Ovary (tissue), 9 donors: ENCODE data around the gene METAP2. TPM values are rescaled to one million over a fixed set of nuclear protein-coding genes. Genes with fewer than 3 reads are reported as not detected.

ENCODE experiments used
- DNase-seq, 5 donors: peaks; one replicate each; pipeline ENCODE4 v3.0.0-alpha.2; 2019 to 2020
- H3K27ac ChIP-seq, 2 donors: fragments of 200-600 bp; one replicate each; pipeline versions ENCODE4 v1.5.1 to v1.8.0; 2019 to 2022
- H3K27me3 ChIP-seq: fragments of 200-600 bp; one replicate; pipeline ENCODE4 v1.8.0; 2022
- H3K36me3 ChIP-seq: fragments of 200-600 bp; sonication (generic); one replicate; pipeline ENCODE4 v1.5.1; 2019
- H3K4me1 ChIP-seq: one replicate; pipeline ENCODE4 v1.8.1; 2013; ENCODE audit warnings: mild to moderate bottlenecking, moderate library complexity; ENCODE audit not compliant: insufficient read depth
- H3K4me3 ChIP-seq: fragments of 200-600 bp; sonication (generic); one replicate; pipeline ENCODE4 v1.5.1; 2017
- H3K9me3 ChIP-seq, 2 donors: fragments of 200-600 bp in 1 of 2; sonication (generic) in 1 of 2; one replicate each; pipeline versions ENCODE4 v1.5.1 to v1.8.1; 2013 to 2019; ENCODE audit warnings: mild to moderate bottlenecking in 1 of 2, moderate library complexity in 1 of 2
- CTCF ChIP-seq, 3 donors: fragments of 450-650 bp in 2 of 3; fragments of 200-600 bp in 1 of 3; IDR thresholded peaks; one replicate each; pipeline versions ENCODE4 v1.5.1 to v1.8.0; 2016 to 2022; ENCODE audit warnings: antibody characterized with exemption in 3 of 3, mild to moderate bottlenecking in 1 of 3
- EP300 ChIP-seq: sonication (generic); formaldehyde crosslinking; IDR thresholded peaks from one replicate; pipeline ENCODE4 v1.6.1; 2017; ENCODE audit warnings: antibody characterized with exemption
- POLR2A ChIP-seq: fragments of 450-650 bp; IDR thresholded peaks from one replicate; pipeline ENCODE4 v1.6.1; 2017; ENCODE audit warnings: antibody characterized with exemption, mild to moderate bottlenecking, moderate library complexity
- WGBS, 3 donors: extraction: QIAGEN DNeasy Blood & Tissue Kit in 1 of 3; methylation state at CpG; one replicate each; pipeline versions ENCODE4 v1.1.5 to v1.1.7; 2013 to 2017; 5-methylcytosine and 5-hydroxymethylcytosine counted together
- intact Hi-C, 4 donors: fragments of 100-400 bp; cut with DNase I; formaldehyde crosslinking; loops; one replicate each; pipeline versions ENCODE4 v1.11.0 to v1.15.1; 2022 to 2023
- polyA plus RNA-seq, 2 donors: library from polyadenylated mRNA; stranded (reverse); fragments of 200-250 nt in 1 of 2; fragments of 350-450 nt in 1 of 2; fragmentation: Illumina TruSeq in 1 of 2; extraction: RNeasy Lipid Tissue Mini Kit (QIAGEN cat#74804) in 1 of 2; gene quantifications; one replicate each; pipeline ENCODE4 v1.2.3, GENCODE V29; 2013 to 2014
- total RNA-seq, 7 donors: library from RNA; depleted of rRNA in 2 of 7; stranded (reverse); fragments of >200 nt in 2 of 7; fragmentation: NEBNext Ultra II Directional in 3 of 7; extraction: Animal tissue kit (Norgen Biotek cat#: 25700) in 3 of 7; gene quantifications; one replicate each; pipeline versions ENCODE4 v1.1.0 to v1.2.4, GENCODE V29; 2016 to 2023
- donor health status: DM: no; HTN: no; CAD: no; lungs with moderate emphysema.
- donor health status: DM: no; HTN: no; CAD: no.
- donor health status: Bipolar disorder and iron deficiency.
- donor health status: DM: yes; HTN: yes; CAD: no.
- donor health status: DM: no; HTN: no; CAD: no.
- donor health status: DM: yes; HTN: yes; CAD: no.

The METAP2 gene
- total and polyA plus RNA-seq, 9 donors: 52.1 to 131 (median 62.5) TPM

GRCh38 chr12:95473231-95473883 lies 595 bp upstream of the METAP2 start:
- Histone ChIP-seq H3K4me3 (peak overlapping the region; percentile 67), H3K27ac (peak overlapping the region; percentile 47 to 79), H3K4me1 (peaks cover 3% of the 10 kb centered on the region), H3K9me3 (no peaks in the 10 kb centered on the region), H3K27me3 (no peaks in the 10 kb centered on the region), H3K36me3 (no peaks in the 10 kb centered on the region)
- intact Hi-C loops: no loop called here
- 0% methylated on average over 23 of the region's 23 CpGs for WGBS, 3 donors
- TF ChIP-seq EP300 (no peak), POLR2A (no peak), CTCF (IDR thresholded peaks at IDR 0.05) (no peak)
- DNase-seq: peak in 3 of 5 donors; percentile 23 to 38 (median 36)

GRCh38 chr12:95474660-95474958 lies 657 bp downstream of the METAP2 start:
- H3K4me1 ChIP-seq: peaks cover 4% of the 10 kb centered on the region
- no peaks in the 10 kb centered on the region for H3K27me3 ChIP-seq
- TF ChIP-seq EP300 (no peak), CTCF (IDR thresholded peaks at IDR 0.05) (no peak), POLR2A (no peak)
- 0% methylated on average over 11 to 16 of the region's 16 CpGs for WGBS, 3 donors
- no peak overlapping the region for H3K27ac ChIP-seq
- intact Hi-C loops: no loop called here
- H3K9me3 ChIP-seq: no peaks in the 10 kb centered on the region
- peak overlapping the region; percentile 67 for H3K4me3 ChIP-seq
- no peaks in the 10 kb centered on the region for H3K36me3 ChIP-seq
- DNase-seq: no peak

- no peak for DNase-seq
- H3K4me3 ChIP-seq: no peak overlapping the region
- peaks cover 3% of the 10 kb centered on the region for H3K4me1 ChIP-seq
- no peak for TF ChIP-seq EP300
- no peak for TF ChIP-seq CTCF (IDR thresholded peaks at IDR 0.05)
- TF ChIP-seq POLR2A: no peak
- no peaks in the 10 kb centered on the region for H3K27me3 ChIP-seq
- no peaks in the 10 kb centered on the region for H3K9me3 ChIP-seq
- 9 to 39% (median 15%) methylated on average over 2 of the region's 2 CpGs for WGBS, 3 donors
- H3K36me3 ChIP-seq: no peaks in the 10 kb centered on the region
- H3K27ac ChIP-seq: no peak overlapping the region
- intact Hi-C loops: no loop called here
These were observed 6.3 kb downstream of the METAP2 start for GRCh38 chr12:95480230-95480629.

GRCh38 chr12:95481072-95481471 lies 7.1 kb downstream of the METAP2 start:
- Histone ChIP-seq H3K4me1 (peaks cover 3% of the 10 kb centered on the region), H3K27ac (no peak overlapping the region), H3K4me3 (no peak overlapping the region), H3K9me3 (no peaks in the 10 kb centered on the region), H3K27me3 (no peaks in the 10 kb centered on the region), H3K36me3 (no peaks in the 10 kb centered on the region)
- WGBS, 3 donors: 86 to 88% (median 86%) methylated on average over 3 of the region's 3 CpGs
- TF ChIP-seq EP300 (no peak), CTCF (IDR thresholded peaks at IDR 0.05) (no peak), POLR2A (no peak)
- DNase-seq: no peak
- intact Hi-C loops: no loop called here
